GM19372 (cell line): Measurements from ENCODE around the gene AXDND1.

Experiments
- ATAC-seq: cut with Tn5 transposase; IDR thresholded peaks from one replicate; pipeline ENCODE4 v1.9.1; 2021; ENCODE audit warnings: mild to moderate bottlenecking, low read depth, moderate library complexity; ENCODE audit not compliant: unreplicated experiment

Gene AXDND1

GRCh38 chr1:179554427-179554826 lies 188.7 kb downstream of the AXDND1 start:
- ATAC-seq, result no peak

- no peak for ATAC-seq
These were observed 192.3 kb downstream of the AXDND1 start for GRCh38 chr1:179558078-179558477.

- no peak for ATAC-seq
These were observed 209.9 kb downstream of the AXDND1 start, which contains the start of gene NPHS2 for GRCh38 chr1:179575497-179576314. TSS of gene NPHS2 (minus strand) at chr1:179575948. CDS start at chr1:179575864, 84 bp downstream.

- no peak for ATAC-seq
These were observed 210.7 kb downstream of the AXDND1 start for GRCh38 chr1:179576509-179576908.

- no peak for ATAC-seq
These were observed 218.1 kb downstream of the AXDND1 start for GRCh38 chr1:179583771-179584320.

- ATAC-seq, result no peak
These were observed 220.5 kb downstream of the AXDND1 start for GRCh38 chr1:179586107-179586823.

- ATAC-seq, result no peak
These were observed 221.6 kb downstream of the AXDND1 start for GRCh38 chr1:179587336-179587735.

GRCh38 chr1:179588425-179589024 lies 222.8 kb downstream of the AXDND1 start:
- ATAC-seq, result no peak

- no peak for ATAC-seq
These were observed 223.7 kb downstream of the AXDND1 start for GRCh38 chr1:179589509-179589908.

GRCh38 chr1:179590671-179591070 lies 224.9 kb downstream of the AXDND1 start:
- no peak for ATAC-seq

GRCh38 chr1:179591253-179591591 lies 225.5 kb downstream of the AXDND1 start:
- ATAC-seq, result no peak

- no peak for ATAC-seq
These were observed 226.1 kb downstream of the AXDND1 start, which contains the start of gene TDRD5 for GRCh38 chr1:179591592-179592580. TSS of gene TDRD5 (plus strand) at chr1:179591832. CDS start at chr1:179592616, 784 bp downstream.

- no peak for ATAC-seq
These were observed 232.9 kb downstream of the AXDND1 start for GRCh38 chr1:179598631-179599030.

GRCh38 chr1:179599623-179600249 lies 234.0 kb downstream of the AXDND1 start:
- no peak for ATAC-seq

- no peak for ATAC-seq
These were observed 235.3 kb downstream of the AXDND1 start for GRCh38 chr1:179601093-179601492.
